OCI-LY1 (cell line): ENCODE data around the gene CACNG3.

Source experiments
- H2AFZ ChIP-seq: fragments of 200-600 bp; sonication (generic), shearing (Covaris generic); 2 replicates; pipeline ENCODE4 v1.6.0; 2014; ENCODE audit warnings: antibody characterized with exemption, mild to moderate bottlenecking, low read length
- H3F3A ChIP-seq: fragments of 200-600 bp; sonication (generic), shearing (Covaris generic); 2 replicates; pipeline ENCODE4 v1.6.0; 2014; ENCODE audit warnings: mild to moderate bottlenecking, antibody characterized with exemption, low read length, moderate library complexity; ENCODE audit not compliant: insufficient read depth
- H3K27ac ChIP-seq: fragments of 200-600 bp; sonication (generic); 2 replicates; pipeline ENCODE4 v1.5.1; 2014; ENCODE audit warnings: low read length, mixed run types, mild to moderate bottlenecking, low read depth; ENCODE audit not compliant: poor library complexity, severe bottlenecking
- H3K27me3 ChIP-seq: fragments of 200-600 bp; sonication (generic); 2 replicates; pipeline ENCODE4 v1.6.0; 2014; ENCODE audit warnings: antibody characterized with exemption, mild to moderate bottlenecking, low read length, moderate library complexity; ENCODE audit not compliant: insufficient read depth
- H3K36me3 ChIP-seq: fragments of 200-600 bp; sonication (generic); 2 replicates; pipeline ENCODE4 v1.6.1; 2014; ENCODE audit warnings: mild to moderate bottlenecking, antibody characterized with exemption, low read length, moderate library complexity, mixed read lengths; ENCODE audit not compliant: insufficient read depth
- H3K4me1 ChIP-seq: fragments of 200-600 bp; sonication (generic); 2 replicates; pipeline ENCODE4 v1.5.1; 2014; ENCODE audit warnings: mild to moderate bottlenecking, low read length, moderate library complexity; ENCODE audit not compliant: insufficient read depth, severe bottlenecking
- H3K4me2 ChIP-seq: fragments of 200-600 bp; sonication (generic), shearing (Covaris generic); 2 replicates; pipeline ENCODE4 v1.6.1; 2014; ENCODE audit warnings: low read length
- H3K4me3 ChIP-seq: fragments of 200-600 bp; sonication (generic); 2 replicates; pipeline ENCODE4 v1.5.1; 2014; ENCODE audit warnings: low read length, low read depth, mild to moderate bottlenecking, mixed read lengths; ENCODE audit not compliant: poor library complexity, severe bottlenecking
- H3K79me2 ChIP-seq: fragments of 200-600 bp; shearing (Covaris generic); 2 replicates; pipeline ENCODE4 v1.6.1; 2016; ENCODE audit warnings: mixed run types, low read length, mixed read lengths; ENCODE audit not compliant: insufficient read depth
- H3K9ac ChIP-seq: fragments of 200-600 bp; sonication (generic), shearing (Covaris generic); 2 replicates; pipeline ENCODE4 v1.6.1; 2014; ENCODE audit warnings: mild to moderate bottlenecking, low read length, mixed read lengths
- H3K9me2 ChIP-seq: fragments of 200-600 bp; sonication (generic), shearing (Covaris generic); 2 replicates; pipeline ENCODE4 v1.6.1; 2014; ENCODE audit warnings: low read depth, mild to moderate bottlenecking, low read length, mixed read lengths
- H3K9me3 ChIP-seq: fragments of 200-600 bp; shearing (Covaris generic); 2 replicates; pipeline ENCODE4 v1.6.1; 2014; ENCODE audit warnings: low read length, mixed read lengths
- H4K20me1 ChIP-seq: fragments of 200-600 bp; sonication (generic), shearing (Covaris generic); 2 replicates; pipeline ENCODE4 v1.6.0; 2016; ENCODE audit warnings: mild to moderate bottlenecking, low read length; ENCODE audit not compliant: insufficient read depth
- EZH2 ChIP-seq: fragments of 200-600 bp; sonication (generic), shearing (Covaris generic); IDR thresholded peaks from 2 replicates; pipeline ENCODE4 v1.8.0; 2017; ENCODE audit warnings: borderline replicate concordance, mixed run types, mild to moderate bottlenecking, antibody characterized with exemption, low read length, moderate library complexity, mixed read lengths
- TF ChIP-seq, protein P1 (sequence below): fragments of 200-600 bp; sonication (generic), shearing (Covaris generic); IDR thresholded peaks from 2 replicates; pipeline ENCODE4 v1.5.1; 2017; ENCODE audit warnings: mild to moderate bottlenecking, antibody characterized with exemption, low read length, moderate library complexity, mixed read lengths

The CACNG3 gene

DNA sequence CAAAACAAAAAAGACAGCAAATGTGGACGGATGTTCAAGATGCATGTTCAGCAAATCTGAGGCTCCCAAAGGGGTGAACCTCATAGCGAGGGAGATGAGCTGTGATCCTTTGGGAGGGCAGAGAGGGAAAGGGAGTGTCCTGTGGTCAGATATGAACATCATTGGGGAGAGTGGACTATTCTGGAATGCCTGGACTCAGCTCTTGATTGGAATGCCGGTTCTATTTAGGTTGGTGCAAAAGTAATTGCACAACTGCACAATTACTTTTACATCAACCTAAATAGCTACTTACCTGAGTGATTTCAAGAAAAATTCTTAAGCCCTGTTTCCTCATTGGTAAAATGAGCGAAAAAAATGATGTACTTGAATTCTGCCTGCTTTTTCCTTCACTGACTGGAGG is 89.6 kb downstream of the CACNG3 start:
- H3K36me3 ChIP-seq: no peaks in the 10 kb centered on the region
- H3K9me3 ChIP-seq: no peaks in the 10 kb centered on the region
- TF ChIP-seq, protein P1, sequence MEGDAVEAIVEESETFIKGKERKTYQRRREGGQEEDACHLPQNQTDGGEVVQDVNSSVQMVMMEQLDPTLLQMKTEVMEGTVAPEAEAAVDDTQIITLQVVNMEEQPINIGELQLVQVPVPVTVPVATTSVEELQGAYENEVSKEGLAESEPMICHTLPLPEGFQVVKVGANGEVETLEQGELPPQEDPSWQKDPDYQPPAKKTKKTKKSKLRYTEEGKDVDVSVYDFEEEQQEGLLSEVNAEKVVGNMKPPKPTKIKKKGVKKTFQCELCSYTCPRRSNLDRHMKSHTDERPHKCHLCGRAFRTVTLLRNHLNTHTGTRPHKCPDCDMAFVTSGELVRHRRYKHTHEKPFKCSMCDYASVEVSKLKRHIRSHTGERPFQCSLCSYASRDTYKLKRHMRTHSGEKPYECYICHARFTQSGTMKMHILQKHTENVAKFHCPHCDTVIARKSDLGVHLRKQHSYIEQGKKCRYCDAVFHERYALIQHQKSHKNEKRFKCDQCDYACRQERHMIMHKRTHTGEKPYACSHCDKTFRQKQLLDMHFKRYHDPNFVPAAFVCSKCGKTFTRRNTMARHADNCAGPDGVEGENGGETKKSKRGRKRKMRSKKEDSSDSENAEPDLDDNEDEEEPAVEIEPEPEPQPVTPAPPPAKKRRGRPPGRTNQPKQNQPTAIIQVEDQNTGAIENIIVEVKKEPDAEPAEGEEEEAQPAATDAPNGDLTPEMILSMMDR: no peak
- no peaks in the 10 kb centered on the region for H3K9me2 ChIP-seq
- H3K27me3 ChIP-seq: no peaks in the 10 kb centered on the region; the same call in 1 of the 2 replicates
- no peaks in the 10 kb centered on the region for H3K4me1 ChIP-seq
- H3K9ac ChIP-seq: no peak overlapping the region
- no peak overlapping the region for H3K27ac ChIP-seq
- no peak overlapping the region for H3K4me3 ChIP-seq
- H4K20me1 ChIP-seq: no peaks in the 10 kb centered on the region
- no peak overlapping the region for H3K4me2 ChIP-seq
- H3F3A ChIP-seq: no peaks in the 10 kb centered on the region
- no peaks in the 10 kb centered on the region for H3K79me2 ChIP-seq
- no peak overlapping the region for H2AFZ ChIP-seq

- H3K79me2 ChIP-seq: no peaks in the 10 kb centered on the region
- no peak overlapping the region for H2AFZ ChIP-seq
- H3F3A ChIP-seq: no peaks in the 10 kb centered on the region
- no peak overlapping the region for H3K27ac ChIP-seq
- no peaks in the 10 kb centered on the region for H3K4me1 ChIP-seq
- no peak overlapping the region for H3K9ac ChIP-seq
- no peak overlapping the region for H3K4me2 ChIP-seq
- H3K27me3 ChIP-seq: no peaks in the 10 kb centered on the region; the same call in 1 of the 2 replicates
- no peak for TF ChIP-seq EZH2
- TF ChIP-seq, protein P1: no peak
- no peaks in the 10 kb centered on the region for H3K36me3 ChIP-seq
- H3K9me2 ChIP-seq: no peaks in the 10 kb centered on the region
- no peak overlapping the region for H3K4me3 ChIP-seq
- no peaks in the 10 kb centered on the region for H4K20me1 ChIP-seq
- no peaks in the 10 kb centered on the region for H3K9me3 ChIP-seq
Measured at GRCh38 chr16:24346734-24347133, 90.6 kb downstream of the CACNG3 start.

- H3K4me3 ChIP-seq: no peak overlapping the region
- TF ChIP-seq EZH2: no peak
- no peaks in the 10 kb centered on the region for H3K4me1 ChIP-seq
- H3K36me3 ChIP-seq: no peaks in the 10 kb centered on the region
- no peak overlapping the region for H3K9ac ChIP-seq
- H3K79me2 ChIP-seq: no peaks in the 10 kb centered on the region
- H4K20me1 ChIP-seq: no peaks in the 10 kb centered on the region
- no peak overlapping the region for H3K4me2 ChIP-seq
- H3K9me3 ChIP-seq: no peaks in the 10 kb centered on the region
- no peak overlapping the region for H3K27ac ChIP-seq
- no peaks in the 10 kb centered on the region for H3K9me2 ChIP-seq
- no peak overlapping the region for H2AFZ ChIP-seq
- H3F3A ChIP-seq: no peaks in the 10 kb centered on the region
- no peaks in the 10 kb centered on the region; the same call in 1 of the 2 replicates for H3K27me3 ChIP-seq
Measured at GRCh38 chr16:24347556-24347955, 91.4 kb downstream of the CACNG3 start.

- Histone ChIP-seq H3K4me1 (no peaks in the 10 kb centered on the region), H3K36me3 (no peaks in the 10 kb centered on the region), H3K9me2 (no peaks in the 10 kb centered on the region), H3F3A (no peaks in the 10 kb centered on the region), H3K9me3 (no peaks in the 10 kb centered on the region), H3K27me3 (no peaks in the 10 kb centered on the region; the same call in 1 of the 2 replicates), H3K4me2 (no peak overlapping the region), H3K4me3 (no peak overlapping the region), H2AFZ (no peak overlapping the region), H3K27ac (no peak overlapping the region), H3K9ac (no peak overlapping the region), H4K20me1 (no peaks in the 10 kb centered on the region), H3K79me2 (no peaks in the 10 kb centered on the region)
- TF ChIP-seq EZH2: no peak
- TF ChIP-seq, protein P1: no peak
Measured at GRCh38 chr16:24348545-24349290, 92.6 kb downstream of the CACNG3 start.
